GM21576 (cell line): Measurements from ENCODE around the gene ATP9B.

ENCODE experiments used
- ATAC-seq: cut with Tn5 transposase; IDR thresholded peaks from one replicate; pipeline ENCODE4 v1.9.1; 2021; ENCODE audit warnings: mild to moderate bottlenecking, moderate library complexity; ENCODE audit not compliant: unreplicated experiment

Gene ATP9B

GRCh38 chr18:79193826-79194225, 124.6 kb downstream of the ATP9B start:
- ATAC-seq, result no peak

- no peak for ATAC-seq
These were observed 126.8 kb downstream of the ATP9B start for GRCh38 chr18:79195716-79196683.

- no peak for ATAC-seq
These were observed 128.3 kb downstream of the ATP9B start for GRCh38 chr18:79197531-79197930.

- no peak for ATAC-seq
These were observed 130.6 kb downstream of the ATP9B start for GRCh38 chr18:79199691-79200374.

GRCh38 chr18:79200546-79201268, 131.5 kb downstream of the ATP9B start:
- ATAC-seq, result peak; percentile 70

DNA sequence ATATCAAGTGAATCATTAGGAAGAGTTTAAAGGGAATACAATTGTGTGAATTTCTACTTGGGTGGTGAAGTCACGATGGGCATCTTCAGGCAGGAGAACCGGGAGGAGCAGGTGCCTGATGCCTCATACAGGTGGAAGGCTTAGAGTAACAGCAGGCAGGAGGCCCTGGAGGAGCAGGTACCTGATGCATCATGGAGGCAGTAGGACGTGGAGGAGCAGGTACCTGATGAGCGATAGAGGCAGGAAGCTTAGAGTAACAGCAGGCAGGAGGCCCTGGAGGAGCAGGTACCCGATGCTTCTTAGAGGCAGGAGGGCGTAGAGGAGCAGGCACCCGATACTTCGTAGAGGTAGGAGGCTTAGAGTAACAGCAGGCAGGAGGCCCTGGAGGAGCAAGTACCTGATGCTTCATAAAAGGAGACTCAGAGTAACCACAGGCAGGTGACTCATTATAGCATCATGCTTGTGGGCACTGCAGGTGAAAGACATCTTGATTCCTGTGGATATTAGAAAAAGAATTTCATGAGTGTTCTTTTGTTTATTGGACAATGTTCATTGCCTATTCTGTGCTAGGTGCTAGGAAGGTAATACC, 133.9 kb downstream of the ATP9B start:
- no peak for ATAC-seq

DNA sequence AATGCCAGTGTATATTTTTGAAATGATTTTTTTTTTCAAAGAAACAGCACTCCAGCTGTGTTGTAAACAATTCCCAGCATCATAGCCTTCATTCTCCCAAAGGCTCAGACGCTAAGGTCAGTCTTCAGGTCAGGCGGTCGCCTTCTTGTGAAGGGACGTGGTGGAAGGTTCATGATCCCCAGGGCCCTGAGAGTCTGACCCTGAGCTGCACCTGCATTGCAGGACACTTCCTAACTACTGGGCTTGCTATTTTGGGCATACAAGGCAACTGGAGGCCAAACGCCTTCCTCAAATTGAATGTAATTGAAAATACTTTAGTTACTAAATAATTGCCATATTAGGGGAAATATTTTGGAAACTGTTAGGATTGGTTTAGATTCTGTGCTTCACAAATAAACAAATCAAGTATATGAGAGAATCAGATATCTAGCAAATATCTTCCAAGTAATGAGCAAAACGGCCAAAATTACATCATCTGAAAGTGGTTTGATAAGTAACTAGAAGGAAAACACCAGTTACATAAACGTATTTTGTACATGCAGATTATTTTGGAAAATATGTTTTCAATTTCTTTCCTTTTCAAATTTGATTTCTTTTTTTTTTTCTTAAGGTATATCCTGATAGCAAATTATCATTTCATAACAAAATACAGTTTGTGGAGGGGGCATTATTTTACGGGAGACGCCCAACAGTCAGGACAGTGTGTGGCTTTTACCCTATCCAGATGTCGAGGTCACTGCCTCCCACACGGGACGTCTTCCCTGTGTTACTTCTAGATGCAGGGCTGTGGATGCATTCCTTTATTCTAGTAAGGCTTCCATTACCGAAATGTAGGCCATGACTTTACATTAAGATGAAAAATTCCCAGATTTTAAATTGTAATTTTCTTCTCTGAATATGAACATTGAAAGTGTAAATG, 136.0 kb downstream of the ATP9B start:
- no peak for ATAC-seq

- ATAC-seq, result no peak
These were observed 137.2 kb downstream of the ATP9B start for GRCh38 chr18:79206444-79206843.

DNA sequence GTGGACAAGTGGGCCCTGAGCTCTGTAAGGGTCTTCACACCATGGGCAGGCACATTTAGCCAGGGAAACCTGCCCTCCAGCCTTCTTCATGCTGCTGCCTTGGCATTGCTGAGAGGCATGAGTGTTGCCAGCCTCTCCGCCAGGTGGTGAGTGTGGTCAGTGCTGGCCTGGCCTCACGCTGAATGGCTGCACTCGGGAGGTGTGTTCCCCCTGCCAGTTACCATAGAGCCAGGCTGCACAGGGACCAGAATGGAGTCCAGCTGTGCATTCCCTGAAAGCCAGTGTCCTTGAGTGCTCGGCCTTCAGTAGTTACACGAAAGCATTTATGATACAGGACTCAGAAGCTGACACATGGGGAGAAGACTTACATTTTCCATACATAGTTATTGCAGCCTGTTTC, 139.7 kb downstream of the ATP9B start:
- no peak for ATAC-seq

DNA sequence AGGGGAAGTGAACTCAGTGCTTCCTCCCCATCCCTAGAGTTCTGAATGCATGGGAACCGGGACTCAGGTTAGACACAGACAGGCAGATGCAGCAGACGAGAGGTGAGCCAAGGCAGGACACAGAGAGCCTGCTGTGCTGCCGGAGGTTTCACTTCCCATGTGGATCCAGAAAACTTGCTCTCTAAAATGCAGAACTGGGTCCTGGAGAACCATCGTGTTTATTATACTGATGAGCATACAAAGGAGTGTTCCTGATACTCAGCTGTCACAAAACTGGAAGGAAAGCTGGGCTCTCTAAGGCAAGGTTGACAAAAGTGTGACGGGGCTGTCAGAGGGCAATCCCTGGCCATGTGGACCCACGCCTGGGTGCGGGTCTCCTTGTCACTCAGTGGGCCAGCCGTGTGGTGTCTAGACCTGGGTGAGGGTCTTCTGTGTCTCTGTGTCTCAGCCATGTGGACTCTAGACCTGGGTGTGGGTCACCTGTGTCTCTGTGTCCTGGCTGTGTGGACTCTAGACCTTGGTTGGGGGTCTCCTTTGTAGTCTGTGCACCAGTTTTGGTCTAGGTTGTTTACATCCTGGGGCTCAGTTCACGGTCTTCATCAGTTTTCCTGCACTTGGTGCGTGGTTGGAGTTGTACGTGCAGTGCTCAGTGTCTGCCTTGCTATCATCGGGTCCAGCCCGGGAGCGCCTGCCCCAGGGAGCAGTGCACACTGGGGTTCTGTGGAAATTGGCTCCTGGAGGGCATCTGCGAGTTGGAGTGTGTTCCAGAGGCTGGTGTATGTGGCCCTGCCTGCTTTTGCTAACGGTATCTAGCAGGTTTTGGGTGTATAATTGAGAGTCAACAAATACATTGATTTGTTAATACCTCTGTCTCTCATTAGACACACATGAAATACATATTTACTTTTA, 141.1 kb downstream of the ATP9B start:
- ATAC-seq, result no peak

- ATAC-seq, result no peak
These were observed 142.7 kb downstream of the ATP9B start for GRCh38 chr18:79211844-79212243.

DNA sequence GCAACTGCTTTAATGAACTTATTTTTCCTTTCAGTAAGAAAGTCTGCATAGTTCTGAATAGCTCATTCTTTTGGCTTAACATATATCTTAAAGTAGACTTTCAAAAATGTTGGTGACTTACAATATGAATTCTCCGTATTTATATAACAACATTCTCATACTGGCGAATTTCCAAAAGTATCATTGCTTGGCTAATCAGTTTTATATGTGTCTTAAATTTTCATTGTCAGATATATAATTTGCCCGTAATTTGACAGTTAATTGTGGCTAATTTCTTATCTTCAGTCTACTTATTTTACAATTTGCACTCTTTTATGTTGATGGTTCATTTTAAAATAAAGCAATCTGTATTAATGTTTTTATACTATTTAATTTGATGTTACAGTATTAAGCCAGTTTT, 144.9 kb downstream of the ATP9B start:
- ATAC-seq, result no peak

- no peak for ATAC-seq
These were observed 147.0 kb downstream of the ATP9B start for GRCh38 chr18:79216176-79216575.

DNA sequence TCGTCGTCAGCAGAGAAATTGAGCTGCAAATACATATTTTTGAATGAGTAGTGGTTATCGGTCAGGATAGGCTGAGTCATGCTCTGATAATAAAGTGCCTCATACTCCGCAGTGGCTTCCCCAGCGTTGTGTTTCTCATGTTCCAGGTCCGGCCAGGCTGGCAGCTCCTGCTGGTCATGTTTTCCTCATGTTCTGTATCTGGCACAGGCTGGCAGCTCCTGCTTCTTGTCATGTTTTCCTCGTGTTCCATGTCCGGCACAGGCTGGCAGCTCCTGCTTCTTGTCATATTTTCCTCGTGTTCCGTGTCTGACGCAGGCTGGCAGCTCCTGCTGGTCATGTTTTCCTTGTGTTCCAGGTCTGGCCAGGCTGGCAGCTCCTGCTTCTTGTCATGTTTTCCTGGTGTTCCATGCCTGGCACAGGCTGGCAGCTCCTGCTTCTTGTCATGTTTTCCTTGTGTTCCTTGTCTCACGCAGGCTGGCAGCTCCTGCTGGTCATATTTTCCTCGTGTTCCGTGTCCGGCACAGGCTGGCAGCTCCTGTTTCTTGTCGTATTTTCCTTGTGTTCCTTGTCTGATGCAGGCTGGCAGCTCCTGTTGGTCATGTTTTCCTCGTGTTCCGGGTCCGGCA, 148.9 kb downstream of the ATP9B start:
- ATAC-seq, result no peak

- no peak for ATAC-seq
These were observed 149.5 kb downstream of the ATP9B start for GRCh38 chr18:79218605-79219190.

DNA sequence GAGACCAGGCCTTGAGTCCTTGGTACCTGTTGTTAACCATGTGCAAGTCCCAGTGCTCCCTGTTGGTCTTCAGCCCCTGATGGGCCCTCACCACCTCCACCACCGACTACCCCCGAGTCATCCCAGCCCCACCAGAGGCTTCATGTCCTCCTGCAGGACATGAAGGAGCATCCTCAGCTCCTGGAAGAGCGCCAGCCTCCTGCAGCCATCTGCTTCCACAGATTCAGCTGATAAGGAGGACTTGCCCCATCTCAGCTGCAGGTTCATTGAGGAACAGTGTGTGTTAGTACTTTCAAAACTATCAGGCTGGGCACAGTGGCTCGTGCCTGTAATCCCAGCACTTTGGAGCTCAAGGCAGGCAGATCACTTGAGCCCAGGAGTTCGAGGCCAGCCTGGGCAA, 151.9 kb downstream of the ATP9B start:
- ATAC-seq, result no peak

- ATAC-seq, result no peak
These were observed 153.6 kb downstream of the ATP9B start for GRCh38 chr18:79222790-79223189.

DNA sequence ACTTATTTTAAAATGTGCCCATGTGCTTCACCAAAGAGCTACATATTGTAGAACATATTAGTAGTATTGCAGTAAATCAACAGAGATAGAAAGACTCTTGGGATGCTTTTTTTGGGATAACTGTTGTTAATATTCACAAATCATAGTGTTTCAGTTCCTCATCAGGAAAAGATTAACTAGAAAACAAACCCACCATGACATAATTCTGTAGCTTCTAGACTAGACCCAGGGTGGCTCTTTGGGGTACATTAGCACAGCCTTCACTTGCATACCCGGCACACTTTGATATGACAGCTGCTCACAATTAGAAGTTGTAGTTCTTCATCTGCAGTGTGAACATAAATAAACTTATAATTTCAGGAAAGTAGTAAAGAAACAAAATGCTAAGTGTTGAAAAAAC, 154.2 kb downstream of the ATP9B start:
- no peak for ATAC-seq
